Gastrocnemius medialis (tissue), 4 donors: ENCODE results near the gene HIC2.

Source experiments
- POLR2A ChIP-seq, 2 donors: fragments of 450-650 bp; IDR thresholded peaks; one replicate each; pipeline ENCODE4 v1.6.1; 2017; ENCODE audit warnings: antibody characterized with exemption in 2 of 2, mild to moderate bottlenecking in 2 of 2, moderate library complexity in 2 of 2
- TF ChIP-seq, protein P1 (sequence below), 5 experiments: fragments of 450-650 bp in 3 of 5; fragments of 200-600 bp in 2 of 5; sonication (generic) in 2 of 5; IDR thresholded peaks in 4 of 5; conservative IDR thresholded peaks in 1 of 5; 1 replicate in 4 of 5; 2 replicates in 1 of 5; pipeline ENCODE4 v1.5.1; 2016 to 2019; ENCODE audit warnings: antibody characterized with exemption in 5 of 5, mild to moderate bottlenecking in 3 of 5, moderate library complexity in 3 of 5

DNA sequence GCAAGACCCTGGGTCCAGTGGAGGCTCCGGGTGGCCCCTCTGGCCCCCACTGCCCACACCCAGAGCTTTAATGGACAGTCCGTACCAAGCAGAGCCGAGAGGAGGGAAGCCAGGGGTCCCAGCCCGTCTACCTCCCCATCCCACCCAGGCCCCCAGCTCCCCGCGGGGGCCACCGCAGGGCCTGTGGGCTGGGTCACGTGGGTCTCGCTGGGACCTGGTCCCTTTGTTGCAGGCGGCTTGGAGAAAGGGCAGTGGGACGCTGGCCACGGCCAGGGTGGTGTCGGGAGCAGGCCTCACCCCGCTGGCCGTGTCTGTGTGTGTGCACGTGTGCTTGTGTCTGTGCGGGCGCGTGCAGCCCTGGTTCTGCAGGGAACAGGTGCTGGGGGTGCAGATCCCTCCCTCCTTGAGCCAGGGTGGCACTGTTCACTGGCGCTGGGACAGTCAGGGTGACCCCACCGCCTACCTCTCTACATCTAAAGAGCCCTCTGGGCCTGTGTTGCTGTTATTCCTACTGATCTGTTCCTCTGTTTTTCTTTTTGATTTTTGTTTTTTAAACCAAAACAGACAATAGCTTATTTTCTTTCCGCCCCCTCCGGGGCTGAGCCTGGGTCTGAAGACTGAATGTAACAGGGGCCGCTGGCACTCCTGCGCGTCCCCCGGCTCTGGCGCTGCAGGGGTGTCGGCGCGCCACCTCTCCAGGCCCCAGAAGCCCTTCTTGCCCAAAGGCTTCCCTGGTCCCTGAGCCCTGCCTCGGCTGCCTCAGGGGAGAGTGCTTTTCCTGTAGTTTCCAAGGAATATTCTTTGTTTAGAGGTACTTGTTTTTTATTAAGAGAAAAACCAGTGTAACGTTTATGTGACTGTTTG, 29.9 kb downstream of the HIC2 start:
- TF ChIP-seq POLR2A (IDR thresholded peaks at IDR 0.05) = no peak
- TF ChIP-seq, protein P1, sequence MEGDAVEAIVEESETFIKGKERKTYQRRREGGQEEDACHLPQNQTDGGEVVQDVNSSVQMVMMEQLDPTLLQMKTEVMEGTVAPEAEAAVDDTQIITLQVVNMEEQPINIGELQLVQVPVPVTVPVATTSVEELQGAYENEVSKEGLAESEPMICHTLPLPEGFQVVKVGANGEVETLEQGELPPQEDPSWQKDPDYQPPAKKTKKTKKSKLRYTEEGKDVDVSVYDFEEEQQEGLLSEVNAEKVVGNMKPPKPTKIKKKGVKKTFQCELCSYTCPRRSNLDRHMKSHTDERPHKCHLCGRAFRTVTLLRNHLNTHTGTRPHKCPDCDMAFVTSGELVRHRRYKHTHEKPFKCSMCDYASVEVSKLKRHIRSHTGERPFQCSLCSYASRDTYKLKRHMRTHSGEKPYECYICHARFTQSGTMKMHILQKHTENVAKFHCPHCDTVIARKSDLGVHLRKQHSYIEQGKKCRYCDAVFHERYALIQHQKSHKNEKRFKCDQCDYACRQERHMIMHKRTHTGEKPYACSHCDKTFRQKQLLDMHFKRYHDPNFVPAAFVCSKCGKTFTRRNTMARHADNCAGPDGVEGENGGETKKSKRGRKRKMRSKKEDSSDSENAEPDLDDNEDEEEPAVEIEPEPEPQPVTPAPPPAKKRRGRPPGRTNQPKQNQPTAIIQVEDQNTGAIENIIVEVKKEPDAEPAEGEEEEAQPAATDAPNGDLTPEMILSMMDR (IDR thresholded peaks at IDR 0.05 in 4 of 5, conservative IDR thresholded peaks at IDR 0.05 in 1 of 5) = no peak
